Activated CD8-positive, alpha-beta memory T cell treated with anti-CD3 and anti-CD28 coated beads, Interleukin-2, amount 50 U/mL, for 24 hours (primary cell): ENCODE data around the gene YPEL1.
"Not testable (repeated sequence)": the region's sequence is repeated elsewhere in the genome, so short reads cannot be mapped to it uniquely, and the experiment has no call there.

Experiments used
- DNase-seq: peaks from one replicate; pipeline ENCODE4 v3.0.0-alpha.2; 2020; ENCODE audit errors: extremely low read depth

Gene YPEL1

DNA sequence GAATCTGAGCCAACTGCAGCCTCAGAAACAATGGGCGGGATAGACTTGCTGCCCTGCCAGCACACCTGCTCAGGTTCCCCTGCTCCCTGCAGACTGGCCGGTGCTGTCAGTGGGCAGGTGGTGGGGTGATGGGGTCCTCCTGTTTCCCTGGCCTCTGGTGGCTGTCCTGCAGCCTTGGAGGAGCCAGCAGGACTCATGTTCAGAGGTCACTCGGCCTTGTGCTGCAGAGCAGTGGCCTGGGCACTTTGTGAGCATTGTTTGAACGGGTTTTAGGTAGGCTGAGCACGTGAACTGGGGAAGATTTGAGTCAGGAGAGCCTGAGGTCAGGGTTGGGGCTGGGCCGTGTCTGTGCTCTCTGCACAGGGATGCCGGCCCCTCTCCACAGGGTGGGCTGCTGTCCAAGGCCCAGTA is 52.2 kb downstream of the YPEL1 start:
- DNase-seq: no peak

DNA sequence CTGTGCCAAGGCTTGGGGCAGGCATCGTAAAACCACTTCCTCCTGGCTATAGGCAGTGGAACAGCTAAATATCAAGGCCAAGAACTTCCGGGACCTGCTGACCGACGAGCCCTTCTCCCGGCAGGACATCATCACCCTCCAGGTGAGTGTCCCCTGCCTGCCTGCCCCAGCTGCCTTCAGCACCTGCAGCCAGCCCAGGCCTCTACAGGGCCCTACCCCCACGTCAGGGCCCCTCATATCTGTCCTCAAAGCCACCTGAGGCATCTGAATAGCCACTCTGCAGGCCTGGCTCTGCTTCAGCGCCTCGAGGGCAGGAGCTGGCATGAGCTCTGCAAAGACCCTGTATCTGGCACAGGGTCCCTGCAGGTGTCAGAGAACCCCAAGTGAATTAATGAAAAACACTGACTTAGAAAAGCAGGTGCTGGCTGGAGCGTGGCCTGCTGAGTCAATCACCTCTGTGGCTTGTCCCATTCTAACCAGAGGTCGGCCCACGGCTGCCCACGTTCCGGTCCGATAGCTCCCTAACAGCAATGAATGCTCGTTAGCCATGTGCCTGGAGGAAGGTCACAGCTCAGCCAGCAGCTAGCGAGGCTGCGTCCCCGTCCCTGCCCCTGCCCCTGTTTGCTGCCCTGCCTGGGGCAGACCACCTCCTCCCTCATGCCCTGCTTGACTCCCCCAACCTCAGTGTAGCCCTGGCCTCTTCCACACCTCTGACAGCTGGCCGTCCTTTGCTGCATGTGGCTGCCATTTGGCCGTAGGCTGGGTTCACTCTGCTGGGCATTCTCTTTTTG is 53.0 kb downstream of the YPEL1 start:
- DNase-seq: no peak

DNA sequence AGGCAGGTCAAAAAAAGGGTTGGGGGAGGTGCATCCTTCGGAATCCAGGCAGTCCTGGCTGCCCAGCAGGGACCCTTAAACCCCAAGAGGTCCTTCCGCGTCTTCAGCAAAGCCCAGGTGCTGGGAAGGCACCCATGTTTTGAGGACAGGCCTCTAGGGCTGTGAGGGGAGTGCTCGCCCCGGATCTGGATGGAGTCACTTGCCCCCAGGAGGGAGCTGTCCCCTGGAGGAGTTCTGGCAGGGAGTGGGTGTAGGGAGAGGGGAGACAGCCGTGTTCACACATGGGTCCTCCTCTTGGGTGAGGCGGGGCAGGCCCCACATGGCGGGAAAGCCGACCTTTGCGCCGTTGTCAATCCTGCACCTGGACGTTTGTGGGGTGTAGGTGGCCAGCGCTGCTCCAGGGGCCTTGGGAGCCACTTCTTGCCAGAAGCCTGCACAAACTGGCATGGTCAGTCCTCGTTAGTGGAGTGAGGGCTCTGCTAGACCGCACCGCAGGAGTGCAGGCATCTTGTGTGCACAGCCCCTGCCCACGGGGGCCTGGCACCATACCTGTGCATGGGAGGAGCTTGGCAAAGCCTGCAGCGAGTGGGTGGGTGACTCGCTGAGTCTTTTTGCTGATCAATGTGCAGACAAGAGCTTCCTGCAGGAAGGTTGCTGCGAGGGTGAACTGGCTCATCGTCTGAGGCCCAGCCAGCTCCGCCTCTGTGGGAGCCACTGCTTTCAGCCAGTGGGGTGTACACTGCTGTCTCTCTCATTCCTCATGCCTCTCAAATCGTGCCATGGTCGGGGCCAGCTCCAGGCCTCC is 53.8 kb downstream of the YPEL1 start:
- DNase-seq: no peak

DNA sequence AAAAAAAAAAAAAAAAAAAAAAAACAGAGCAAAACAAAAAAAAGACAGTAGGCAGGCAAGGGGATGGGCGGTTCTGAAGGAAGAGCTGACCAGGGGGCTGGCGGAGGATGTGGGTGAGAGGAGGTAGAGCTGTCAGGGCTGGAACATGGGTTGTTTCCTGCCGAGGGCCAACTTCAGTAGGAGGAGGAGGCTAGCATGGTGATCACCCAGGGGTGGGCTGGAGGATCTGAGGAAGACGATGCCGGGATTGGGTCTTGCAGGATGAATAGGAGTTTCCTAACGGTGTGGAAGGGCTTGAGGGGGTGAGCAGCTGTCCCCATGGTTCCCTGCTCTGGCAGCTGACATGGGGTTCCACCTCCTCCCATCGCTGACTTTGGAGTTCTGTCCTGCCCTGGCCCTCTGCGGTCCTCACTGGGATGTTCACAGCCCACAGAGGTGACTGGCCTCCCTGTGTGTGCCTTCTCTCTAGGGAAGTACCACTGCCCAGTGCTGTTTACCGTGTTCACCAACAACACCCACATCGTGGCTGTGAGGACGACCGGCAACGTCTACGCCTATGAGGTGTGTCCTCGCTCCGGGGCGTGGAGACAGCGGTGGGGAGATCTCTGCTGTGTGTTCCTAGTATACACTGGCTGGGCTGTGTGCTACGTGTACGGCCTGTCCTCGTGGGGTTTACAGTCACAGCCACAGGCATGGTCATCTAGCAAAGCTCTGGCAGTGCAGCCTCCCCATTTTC is 54.6 kb downstream of the YPEL1 start:
- DNase-seq: no peak

DNA sequence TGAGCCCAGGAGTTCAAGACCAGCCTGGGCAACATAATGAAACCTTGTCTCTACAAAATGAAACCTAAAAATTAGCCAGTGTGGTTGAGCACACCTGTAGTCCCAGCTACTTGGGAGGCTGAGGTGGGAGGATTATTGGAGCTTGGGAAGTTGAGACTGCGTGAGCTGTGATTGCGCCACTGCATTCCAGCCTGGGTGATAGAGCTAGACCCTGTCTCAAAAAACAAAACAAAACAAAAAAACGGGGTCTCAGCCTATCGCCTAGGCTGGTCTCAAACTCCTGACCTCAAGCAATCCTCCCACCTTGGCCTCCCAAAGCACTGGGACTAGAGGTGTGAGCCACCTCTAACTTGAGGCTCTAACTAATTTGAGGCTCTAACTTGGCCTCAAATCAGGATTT is 56.2 kb downstream of the YPEL1 start:
- DNase-seq: no peak

DNA sequence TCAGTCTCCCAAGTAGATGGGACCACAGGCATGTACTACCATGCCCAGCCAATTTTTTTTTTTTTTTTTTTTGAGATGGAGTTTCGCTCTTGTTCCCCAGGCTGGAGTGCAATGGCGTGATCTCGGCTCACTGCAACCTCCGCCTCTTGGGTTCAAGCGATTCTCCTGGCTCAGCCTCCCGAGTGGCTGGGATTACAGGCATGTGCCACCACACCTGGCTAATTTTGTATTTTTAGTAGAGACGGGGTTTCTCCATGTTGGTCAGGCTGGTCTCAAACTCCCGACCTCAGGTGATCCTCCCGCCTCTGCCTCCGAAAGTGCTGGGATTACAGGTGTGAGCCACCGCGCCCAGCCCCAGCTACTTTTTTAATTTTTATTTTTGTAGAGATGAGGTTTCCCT is 56.8 kb downstream of the YPEL1 start:
- DNase-seq: not testable (repeated sequence)

DNA sequence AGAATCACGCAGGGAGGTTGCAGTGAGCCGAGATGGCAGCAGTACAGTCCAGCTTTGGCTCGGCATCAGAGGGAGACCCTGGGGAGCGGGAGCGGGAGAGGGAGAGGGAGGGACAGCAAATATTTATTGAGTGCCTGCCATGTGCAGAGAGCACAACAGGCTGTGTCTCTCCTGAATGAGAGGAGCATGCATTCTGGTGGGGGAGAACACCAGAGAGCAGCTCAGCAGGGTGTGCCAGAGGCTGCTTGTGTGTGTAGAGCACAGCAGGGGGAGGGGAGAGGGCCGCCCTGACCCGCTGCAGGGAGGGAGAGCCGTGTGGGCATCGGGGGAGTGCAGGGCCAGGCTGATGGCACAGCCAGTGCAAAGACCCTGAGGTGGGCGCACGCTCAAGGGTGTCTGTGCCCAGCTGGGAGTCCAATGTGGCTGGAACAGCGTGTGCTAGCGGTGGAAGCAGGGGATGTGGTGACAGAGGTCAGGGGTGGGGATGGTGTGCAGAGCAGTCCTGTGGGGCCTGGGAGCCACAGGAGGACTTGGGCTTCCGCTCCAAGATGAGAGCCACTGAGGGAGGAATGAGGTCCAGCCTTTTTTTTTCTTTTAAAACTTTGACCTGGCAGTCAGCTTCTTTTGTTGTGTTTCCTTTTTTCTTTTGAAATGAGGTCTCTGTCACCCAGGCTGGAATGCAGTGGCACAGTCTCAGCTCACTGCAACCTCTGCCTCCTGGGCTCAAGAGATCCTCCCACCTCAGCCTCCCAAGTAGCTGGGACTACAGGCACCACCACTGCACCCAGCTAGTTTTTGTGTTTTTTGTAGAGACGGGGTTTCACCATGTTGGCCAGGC is 57.8 kb downstream of the YPEL1 start:
- DNase-seq: no peak

DNA sequence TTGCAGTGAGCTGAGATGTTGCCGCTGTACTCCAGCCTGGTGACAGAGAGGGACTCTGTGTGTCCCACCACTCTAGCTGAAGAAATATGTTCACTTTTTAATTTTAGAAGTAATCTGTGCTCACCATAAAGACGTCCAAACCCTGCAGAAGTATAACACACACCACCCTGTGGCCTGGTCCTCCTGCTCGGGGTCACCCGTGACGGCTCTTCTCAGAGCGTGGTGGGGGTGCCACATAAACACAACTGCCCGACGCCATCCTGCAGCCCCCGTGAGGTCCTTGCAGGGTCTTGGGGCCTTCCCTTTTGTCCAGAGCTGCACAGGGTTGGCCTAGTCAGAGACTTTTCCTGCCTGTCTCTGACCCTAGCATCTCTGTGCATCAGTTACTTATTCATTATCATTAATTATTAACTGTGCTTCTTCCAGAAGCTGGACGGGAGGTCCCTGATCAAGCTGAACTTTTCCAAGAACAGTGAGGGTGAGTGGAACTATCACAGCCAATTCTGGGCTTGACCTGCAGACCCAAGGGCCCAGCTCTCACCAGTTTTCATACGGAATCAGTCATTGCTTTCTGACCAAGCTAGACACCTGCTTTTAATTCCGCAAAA is 60.9 kb downstream of the YPEL1 start:
- no peak for DNase-seq

DNA sequence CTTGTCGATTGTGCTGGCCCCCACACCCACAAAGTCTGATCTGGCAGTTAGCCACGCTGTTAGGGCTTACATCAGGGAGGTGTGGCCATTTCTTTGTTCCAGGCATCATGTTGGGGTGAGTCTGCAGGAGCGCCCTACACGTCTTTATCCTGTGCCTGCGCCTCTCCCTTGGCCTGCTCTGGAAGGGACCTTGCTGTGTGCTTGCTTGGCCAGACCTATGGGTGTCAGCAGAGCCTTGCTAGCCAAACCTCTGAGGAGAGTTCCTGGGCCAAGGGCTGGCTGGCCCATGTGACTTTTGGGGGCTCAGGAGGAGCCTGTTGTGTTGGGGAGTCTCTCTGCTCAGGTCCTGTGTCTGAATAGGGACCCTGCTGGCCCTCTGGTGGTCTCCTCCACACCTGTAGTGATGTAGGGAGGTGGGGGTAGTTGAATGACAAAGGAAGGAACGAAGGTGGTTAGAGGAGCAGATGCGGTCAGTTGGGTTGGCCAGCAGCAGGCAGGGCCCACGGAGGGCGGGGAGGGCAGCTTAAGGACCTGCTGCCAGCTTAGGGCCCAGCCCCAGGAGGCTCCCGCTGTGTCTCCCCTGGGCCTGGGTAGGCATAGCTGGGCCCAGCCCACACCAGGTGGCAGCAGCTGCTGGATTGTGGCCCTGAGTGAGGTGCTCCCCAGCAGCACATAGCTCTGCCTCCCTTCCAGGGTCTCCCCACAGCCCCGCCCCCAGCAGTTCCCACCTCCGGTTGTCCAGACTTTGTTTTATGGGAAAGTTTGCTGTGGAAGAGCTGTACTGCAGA is 61.9 kb downstream of the YPEL1 start:
- no peak for DNase-seq

DNA sequence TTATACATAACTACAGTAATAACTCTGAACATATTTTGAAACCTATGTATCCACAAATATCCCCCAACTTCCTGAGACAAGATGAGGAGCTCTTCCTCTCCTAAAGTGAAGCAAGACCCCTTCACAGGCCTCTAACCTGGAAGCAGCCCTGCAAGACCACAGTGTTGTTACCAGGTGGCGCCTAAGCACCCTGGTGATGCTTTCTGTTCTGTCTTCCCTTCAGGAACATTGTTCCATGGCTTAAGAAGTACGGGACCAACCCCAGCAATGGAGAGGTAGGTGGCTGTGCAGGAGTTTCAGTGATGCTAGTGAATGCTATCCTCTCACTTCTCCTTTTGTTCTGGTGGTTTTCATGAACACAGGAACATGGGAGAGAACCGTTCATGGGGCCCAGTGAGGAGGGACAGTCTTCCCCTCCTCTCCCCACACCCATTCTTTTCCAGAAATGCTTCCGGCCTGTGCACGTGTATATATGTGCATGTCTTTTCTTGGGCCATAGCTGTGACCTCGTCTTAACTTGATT is 63.4 kb downstream of the YPEL1 start:
- DNase-seq: no peak

DNA sequence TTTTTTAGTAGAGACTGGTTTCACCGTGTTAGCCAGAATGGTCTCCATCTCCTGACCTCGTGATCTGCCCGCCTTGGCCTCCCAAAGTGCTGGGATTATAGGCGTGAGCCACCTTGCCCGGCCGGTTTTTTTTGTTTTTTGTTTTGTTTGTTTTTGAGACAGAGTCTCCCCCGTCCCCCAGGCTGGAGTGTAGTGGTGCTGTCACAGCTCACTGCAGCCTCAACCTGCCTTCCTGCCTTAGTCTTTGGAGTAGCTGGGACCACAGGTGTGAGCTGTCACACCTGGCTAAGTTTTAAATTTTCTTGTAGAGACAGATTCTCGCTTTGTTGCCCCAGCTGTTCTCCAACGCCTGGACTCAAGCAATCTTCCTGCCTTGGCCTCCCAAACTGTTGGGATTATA is 66.6 kb downstream of the YPEL1 start:
- no peak for DNase-seq

DNA sequence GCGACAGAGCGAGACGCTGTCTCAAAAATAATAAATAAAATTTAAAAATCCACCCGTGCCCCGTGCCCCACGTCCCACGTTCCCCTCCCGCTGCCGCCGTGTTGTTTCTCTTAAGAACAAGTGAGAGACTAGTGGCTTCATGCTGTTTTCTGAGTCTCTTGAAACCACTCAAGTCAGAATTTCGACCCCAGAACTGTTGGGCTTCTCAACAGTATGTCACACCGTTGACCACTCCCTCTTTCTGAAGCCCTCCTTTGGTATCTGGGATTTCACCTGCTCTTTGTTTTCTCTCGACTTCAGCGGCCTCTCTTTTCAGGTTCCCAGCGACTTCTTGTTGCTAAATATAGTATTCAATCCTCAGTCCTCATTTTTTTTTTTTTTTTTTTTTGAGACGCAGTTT is 68.8 kb downstream of the YPEL1 start:
- no peak for DNase-seq

DNA sequence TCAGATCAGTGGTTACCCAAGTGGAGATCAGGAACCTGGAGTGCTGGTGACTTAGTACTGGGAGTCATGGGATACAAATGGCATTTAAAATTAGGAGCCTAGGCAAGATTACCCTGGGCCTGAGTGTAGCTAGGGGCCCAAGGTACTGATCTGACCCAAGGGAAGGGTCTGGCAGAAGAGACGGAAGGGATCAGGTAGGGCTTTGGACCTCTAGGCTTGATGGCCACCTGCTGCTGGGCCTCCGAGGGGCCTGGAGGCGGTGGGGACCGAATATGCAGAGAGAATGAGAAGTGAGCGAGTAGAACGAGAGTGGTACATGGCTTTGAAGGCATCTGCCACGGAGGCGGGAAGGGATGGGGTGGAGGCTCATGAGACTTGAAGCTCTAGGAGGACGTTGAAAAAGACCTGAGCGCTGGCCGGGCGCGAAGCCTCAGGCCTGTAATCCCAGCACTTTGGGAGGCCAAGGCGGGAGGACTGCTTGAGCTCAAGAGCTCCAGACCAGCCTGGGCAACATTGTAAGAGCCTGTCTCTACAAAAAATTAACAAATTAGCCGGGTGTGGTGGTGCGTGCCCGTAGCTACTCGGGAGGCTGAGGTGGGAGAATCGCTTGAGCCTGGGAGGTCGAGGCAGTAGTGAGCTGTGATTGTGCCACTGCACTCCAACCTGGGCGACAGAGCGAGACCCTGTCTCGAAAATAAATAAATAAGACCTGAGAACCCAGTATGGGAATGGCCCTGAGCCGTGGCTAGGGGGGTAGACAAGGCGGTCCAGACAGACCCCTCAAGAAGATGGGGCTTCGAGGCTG is 70.3 kb downstream of the YPEL1 start:
- DNase-seq: no peak

DNA sequence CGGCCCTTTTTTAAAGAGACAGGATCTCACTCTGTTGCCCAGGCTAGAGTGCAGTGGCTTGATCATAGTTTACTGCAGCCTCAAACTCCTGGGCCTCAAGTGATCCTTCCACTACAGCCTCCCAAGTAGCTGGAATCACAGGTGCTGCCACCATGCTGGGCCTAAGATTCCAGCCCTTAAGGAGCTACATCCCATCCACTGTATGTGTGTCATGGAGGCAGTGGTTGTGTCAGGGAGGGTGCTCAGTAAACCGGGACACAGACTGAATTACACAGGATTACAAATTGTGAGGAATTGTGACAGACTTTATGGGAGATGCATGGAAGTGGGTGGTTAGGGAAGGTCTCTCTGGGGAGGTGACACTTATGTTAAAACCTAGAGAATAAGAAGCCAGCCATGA is 71.9 kb downstream of the YPEL1 start:
- no peak for DNase-seq

DNA sequence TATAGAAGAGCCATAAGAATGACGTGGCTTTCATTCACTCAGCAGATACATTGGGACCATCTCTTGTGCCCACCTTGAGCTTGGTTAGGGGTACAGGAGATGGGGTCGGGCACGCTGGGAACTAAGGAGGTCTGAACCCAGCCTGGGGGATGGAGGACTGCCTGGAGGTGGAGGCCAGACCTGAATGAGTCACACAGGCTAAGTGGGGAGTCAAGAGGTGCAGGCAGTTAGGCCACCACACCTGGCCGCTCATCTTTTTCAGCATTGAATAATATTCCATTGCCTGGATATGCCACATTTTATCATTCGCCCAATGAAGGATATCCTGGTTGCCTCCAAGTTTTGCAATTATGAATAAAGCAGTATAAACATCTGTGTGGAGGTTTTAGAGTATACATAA is 73.6 kb downstream of the YPEL1 start:
- DNase-seq: no peak

DNA sequence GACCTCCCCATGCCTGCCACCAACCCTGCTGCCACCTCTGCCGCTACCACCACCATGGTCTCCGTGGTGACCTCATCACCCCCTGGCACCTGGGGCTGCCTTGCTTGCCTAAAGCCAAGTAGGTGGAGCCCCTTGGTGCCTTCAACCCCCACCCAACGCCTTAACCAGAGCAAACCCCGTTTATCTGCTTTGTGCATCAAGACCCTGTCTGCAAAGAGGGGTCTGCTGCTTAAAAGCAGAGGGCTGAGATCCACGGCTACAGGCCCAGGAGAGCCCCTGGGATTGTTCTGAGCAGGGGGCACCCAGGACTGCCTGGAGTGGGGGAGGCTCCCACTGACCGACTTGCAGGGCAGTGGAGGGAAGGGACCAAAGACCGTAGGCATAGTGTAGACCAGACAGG is 74.7 kb downstream of the YPEL1 start:
- DNase-seq: no peak

DNA sequence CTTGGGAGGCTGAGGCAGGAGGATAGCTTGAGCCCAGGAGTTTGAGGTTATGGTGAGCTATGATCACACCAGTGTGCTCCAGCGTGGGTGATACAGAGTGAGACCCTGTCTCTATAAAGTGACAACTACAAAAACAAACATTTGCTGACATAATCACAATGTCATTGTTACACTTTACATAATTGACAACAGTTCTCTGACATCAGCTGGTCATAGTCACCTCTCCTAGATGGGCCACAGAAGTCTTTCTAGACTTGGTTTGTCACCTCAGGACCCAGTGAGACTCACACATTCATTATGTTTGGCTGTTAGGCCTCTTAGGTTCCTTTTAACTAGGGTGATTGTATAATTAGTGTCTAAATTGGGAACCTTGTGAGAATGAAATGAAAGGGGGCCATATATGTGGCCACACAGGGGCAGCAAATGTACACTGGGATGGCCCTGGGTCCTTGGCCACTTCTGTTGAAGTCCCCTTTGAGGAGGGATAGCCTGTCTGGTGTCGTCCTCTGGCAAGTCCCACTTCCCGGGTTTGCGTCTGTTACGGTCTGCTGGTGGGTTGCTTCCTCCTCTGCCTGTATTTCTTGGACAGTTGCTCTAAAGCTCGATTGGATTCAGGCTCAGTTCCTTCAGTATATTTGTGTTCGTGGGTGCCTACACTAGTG is 75.6 kb downstream of the YPEL1 start:
- no peak for DNase-seq

DNA sequence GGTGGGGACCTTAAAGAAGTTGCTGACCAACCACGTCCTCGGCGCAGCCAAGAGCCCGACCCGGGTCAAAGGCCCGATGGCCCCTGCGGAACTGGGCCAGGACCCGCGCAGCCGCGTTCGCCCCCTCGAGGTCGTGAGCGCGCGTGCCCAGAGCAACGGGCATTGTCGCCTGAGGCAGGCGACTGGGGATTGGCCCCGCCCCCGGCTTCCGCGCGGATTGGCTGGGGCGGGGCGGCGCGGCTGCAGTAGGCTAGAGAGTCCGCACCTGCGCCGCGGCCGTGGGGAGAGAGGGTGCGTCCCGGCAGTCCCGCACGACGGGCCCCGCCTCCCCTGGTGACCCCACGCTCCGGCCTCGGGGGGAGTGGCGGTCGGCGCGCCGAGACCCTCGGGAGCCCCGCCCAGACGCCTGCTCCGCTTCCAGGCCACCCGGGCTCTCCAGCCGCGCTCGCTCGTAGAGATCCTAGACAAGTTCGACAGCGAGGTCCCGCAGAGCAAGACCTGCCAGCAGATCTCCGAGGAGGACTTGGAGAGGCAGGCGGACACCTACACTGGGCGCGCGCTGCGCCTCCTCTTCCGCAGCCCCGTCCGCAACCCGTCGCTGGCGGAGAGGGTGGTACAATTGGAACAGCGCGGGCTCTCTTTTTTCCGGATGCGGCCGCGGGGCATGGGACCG is 78.1 kb downstream of the YPEL1 start:
- no peak for DNase-seq
